Measurements from ENCODE around the gene AOC3.

DNA sequence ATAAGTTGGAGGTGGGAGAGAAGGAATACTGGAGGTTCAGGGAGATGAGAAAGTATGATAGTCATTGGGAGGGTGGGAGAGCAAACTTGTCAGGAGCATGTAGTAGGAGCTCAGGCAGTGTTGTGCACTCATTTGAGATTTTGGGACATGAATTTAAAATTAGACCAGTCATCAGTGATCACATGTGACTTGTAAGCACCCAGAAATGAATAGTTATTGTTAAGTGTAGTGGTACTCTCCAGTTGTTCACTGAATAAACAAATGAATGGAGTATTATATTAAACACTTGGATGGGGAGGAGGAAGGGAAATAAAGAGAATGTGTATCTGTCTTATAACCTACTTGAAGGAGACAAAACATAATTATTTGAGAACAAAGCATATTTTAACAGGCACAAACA, 20.0 kb upstream of the AOC3 start:
- TF ChIP-seq EP300 (IDR thresholded peaks at IDR 0.05; ENCODE audit: low read depth in 2 of 2, low read length in 2 of 2) (no peak), EP300 (CRISPR knock-in tag; IDR thresholded peaks at IDR 0.05; ENCODE audit: borderline replicate concordance) (no peak), POLR2AphosphoS5 (IDR thresholded peaks at IDR 0.05; ENCODE audit: low read depth, low read length) (no peak), ZNF263 (CRISPR knock-in tag; IDR thresholded peaks at IDR 0.05) (no peak)
- TF ChIP-seq, protein P1, sequence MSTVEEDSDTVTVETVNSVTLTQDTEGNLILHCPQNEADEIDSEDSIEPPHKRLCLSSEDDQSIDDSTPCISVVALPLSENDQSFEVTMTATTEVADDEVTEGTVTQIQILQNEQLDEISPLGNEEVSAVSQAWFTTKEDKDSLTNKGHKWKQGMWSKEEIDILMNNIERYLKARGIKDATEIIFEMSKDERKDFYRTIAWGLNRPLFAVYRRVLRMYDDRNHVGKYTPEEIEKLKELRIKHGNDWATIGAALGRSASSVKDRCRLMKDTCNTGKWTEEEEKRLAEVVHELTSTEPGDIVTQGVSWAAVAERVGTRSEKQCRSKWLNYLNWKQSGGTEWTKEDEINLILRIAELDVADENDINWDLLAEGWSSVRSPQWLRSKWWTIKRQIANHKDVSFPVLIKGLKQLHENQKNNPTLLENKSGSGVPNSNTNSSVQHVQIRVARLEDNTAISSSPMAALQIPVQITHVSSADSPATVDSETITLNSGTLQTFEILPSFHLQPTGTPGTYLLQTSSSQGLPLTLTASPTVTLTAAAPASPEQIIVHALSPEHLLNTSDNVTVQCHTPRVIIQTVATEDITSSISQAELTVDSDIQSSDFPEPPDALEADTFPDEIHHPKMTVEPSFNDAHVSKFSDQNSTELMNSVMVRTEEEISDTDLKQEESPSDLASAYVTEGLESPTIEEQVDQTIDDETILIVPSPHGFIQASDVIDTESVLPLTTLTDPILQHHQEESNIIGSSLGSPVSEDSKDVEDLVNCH (CRISPR knock-in tag; IDR thresholded peaks at IDR 0.05): no peak
- TF ChIP-seq, protein P2, sequence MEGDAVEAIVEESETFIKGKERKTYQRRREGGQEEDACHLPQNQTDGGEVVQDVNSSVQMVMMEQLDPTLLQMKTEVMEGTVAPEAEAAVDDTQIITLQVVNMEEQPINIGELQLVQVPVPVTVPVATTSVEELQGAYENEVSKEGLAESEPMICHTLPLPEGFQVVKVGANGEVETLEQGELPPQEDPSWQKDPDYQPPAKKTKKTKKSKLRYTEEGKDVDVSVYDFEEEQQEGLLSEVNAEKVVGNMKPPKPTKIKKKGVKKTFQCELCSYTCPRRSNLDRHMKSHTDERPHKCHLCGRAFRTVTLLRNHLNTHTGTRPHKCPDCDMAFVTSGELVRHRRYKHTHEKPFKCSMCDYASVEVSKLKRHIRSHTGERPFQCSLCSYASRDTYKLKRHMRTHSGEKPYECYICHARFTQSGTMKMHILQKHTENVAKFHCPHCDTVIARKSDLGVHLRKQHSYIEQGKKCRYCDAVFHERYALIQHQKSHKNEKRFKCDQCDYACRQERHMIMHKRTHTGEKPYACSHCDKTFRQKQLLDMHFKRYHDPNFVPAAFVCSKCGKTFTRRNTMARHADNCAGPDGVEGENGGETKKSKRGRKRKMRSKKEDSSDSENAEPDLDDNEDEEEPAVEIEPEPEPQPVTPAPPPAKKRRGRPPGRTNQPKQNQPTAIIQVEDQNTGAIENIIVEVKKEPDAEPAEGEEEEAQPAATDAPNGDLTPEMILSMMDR (CRISPR knock-in tag; IDR thresholded peaks at IDR 0.05): no peak
- TF ChIP-seq, protein P3, sequence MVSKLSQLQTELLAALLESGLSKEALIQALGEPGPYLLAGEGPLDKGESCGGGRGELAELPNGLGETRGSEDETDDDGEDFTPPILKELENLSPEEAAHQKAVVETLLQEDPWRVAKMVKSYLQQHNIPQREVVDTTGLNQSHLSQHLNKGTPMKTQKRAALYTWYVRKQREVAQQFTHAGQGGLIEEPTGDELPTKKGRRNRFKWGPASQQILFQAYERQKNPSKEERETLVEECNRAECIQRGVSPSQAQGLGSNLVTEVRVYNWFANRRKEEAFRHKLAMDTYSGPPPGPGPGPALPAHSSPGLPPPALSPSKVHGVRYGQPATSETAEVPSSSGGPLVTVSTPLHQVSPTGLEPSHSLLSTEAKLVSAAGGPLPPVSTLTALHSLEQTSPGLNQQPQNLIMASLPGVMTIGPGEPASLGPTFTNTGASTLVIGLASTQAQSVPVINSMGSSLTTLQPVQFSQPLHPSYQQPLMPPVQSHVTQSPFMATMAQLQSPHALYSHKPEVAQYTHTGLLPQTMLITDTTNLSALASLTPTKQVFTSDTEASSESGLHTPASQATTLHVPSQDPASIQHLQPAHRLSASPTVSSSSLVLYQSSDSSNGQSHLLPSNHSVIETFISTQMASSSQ (IDR thresholded peaks at IDR 0.05; ENCODE audit: low read depth): no peak
- TF ChIP-seq, protein P3 (CRISPR knock-in tag; IDR thresholded peaks at IDR 0.05; ENCODE audit: borderline replicate concordance): no peak
- TF ChIP-seq, protein P4, sequence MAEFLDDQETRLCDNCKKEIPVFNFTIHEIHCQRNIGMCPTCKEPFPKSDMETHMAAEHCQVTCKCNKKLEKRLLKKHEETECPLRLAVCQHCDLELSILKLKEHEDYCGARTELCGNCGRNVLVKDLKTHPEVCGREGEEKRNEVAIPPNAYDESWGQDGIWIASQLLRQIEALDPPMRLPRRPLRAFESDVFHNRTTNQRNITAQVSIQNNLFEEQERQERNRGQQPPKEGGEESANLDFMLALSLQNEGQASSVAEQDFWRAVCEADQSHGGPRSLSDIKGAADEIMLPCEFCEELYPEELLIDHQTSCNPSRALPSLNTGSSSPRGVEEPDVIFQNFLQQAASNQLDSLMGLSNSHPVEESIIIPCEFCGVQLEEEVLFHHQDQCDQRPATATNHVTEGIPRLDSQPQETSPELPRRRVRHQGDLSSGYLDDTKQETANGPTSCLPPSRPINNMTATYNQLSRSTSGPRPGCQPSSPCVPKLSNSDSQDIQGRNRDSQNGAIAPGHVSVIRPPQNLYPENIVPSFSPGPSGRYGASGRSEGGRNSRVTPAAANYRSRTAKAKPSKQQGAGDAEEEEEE (CRISPR knock-in tag; IDR thresholded peaks at IDR 0.05; ENCODE audit: borderline replicate concordance): no peak

All from HepG2 (cell line).